ENCODE results near the gene KRTAP10-11. TPM values are rescaled to one million over a fixed set of nuclear protein-coding genes. Genes with fewer than 3 reads are reported as not detected.
"Not testable (repeated sequence)": the region's sequence is repeated elsewhere in the genome, so short reads cannot be mapped to it uniquely, and the experiment has no call there.

Gene KRTAP10-11, protein sequence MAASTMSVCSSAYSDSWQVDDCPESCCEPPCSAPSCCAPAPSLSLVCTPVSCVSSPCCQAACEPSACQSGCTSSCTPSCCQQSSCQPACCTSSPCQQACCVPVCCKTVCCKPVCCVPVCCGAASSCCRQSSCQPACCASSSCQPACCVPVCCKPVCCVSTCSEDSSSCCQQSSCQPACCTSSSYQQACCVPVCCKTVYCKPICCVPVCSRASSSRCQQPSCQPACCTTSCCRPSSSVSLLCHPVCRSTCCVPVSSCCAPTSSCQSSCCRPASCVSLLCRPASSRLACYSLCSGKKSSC
- not detected in 2 replicates for total RNA-seq (ENCODE audit: low replicate concordance)

DNA sequence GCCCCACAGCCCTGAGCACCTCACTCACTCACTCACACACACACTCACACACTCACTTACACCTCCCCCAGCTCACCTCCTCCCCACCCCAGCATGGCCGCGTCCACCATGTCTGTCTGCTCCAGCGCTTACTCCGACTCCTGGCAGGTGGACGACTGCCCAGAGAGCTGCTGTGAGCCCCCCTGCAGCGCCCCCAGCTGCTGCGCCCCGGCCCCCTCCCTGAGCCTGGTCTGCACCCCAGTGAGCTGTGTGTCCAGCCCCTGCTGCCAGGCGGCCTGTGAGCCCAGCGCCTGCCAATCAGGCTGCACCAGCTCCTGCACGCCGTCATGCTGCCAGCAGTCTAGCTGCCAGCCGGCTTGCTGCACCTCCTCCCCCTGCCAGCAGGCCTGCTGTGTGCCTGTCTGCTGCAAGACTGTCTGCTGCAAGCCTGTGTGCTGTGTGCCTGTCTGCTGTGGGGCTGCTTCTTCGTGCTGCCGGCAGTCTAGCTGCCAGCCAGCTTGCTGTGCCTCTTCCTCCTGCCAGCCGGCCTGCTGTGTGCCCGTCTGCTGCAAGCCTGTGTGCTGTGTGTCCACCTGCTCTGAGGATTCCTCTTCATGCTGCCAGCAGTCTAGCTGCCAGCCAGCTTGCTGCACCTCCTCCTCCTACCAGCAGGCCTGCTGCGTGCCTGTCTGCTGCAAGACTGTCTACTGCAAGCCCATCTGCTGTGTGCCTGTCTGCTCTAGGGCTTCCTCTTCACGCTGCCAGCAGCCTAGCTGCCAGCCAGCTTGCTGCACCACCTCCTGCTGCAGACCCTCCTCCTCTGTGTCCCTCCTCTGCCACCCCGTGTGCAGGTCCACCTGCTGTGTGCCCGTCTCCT lies at the start of gene KRTAP10-11:
KRTAP10-11 (plus strand) TSS at position 49 of the 856 bp plus-strand sequence; CDS start at position 94, 45 bp downstream.
- not testable (repeated sequence) for H3K4me3 ChIP-seq (ENCODE audit: low read depth, low read length); DNase-seq (ENCODE audit: low read depth)

GRCh38 chr21:44598061-44598460 lies 48.2 kb upstream of the KRTAP10-11 start:
- no peak overlapping the region for H3K4me3 ChIP-seq (ENCODE audit: low read depth, low read length)
- DNase-seq (ENCODE audit: low read depth) = no peak
- TF ChIP-seq, protein P1, sequence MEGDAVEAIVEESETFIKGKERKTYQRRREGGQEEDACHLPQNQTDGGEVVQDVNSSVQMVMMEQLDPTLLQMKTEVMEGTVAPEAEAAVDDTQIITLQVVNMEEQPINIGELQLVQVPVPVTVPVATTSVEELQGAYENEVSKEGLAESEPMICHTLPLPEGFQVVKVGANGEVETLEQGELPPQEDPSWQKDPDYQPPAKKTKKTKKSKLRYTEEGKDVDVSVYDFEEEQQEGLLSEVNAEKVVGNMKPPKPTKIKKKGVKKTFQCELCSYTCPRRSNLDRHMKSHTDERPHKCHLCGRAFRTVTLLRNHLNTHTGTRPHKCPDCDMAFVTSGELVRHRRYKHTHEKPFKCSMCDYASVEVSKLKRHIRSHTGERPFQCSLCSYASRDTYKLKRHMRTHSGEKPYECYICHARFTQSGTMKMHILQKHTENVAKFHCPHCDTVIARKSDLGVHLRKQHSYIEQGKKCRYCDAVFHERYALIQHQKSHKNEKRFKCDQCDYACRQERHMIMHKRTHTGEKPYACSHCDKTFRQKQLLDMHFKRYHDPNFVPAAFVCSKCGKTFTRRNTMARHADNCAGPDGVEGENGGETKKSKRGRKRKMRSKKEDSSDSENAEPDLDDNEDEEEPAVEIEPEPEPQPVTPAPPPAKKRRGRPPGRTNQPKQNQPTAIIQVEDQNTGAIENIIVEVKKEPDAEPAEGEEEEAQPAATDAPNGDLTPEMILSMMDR (IDR thresholded peaks at IDR 0.05; ENCODE audit: insufficient read depth, low read length) = no peak

GRCh38 chr21:44599264-44600029 lies 46.8 kb upstream of the KRTAP10-11 start:
- no peak for DNase-seq (ENCODE audit: low read depth)
- TF ChIP-seq, protein P1 (IDR thresholded peaks at IDR 0.05; ENCODE audit: insufficient read depth, low read length) = no peak
- no peak overlapping the region for H3K4me3 ChIP-seq (ENCODE audit: low read depth, low read length)

DNA sequence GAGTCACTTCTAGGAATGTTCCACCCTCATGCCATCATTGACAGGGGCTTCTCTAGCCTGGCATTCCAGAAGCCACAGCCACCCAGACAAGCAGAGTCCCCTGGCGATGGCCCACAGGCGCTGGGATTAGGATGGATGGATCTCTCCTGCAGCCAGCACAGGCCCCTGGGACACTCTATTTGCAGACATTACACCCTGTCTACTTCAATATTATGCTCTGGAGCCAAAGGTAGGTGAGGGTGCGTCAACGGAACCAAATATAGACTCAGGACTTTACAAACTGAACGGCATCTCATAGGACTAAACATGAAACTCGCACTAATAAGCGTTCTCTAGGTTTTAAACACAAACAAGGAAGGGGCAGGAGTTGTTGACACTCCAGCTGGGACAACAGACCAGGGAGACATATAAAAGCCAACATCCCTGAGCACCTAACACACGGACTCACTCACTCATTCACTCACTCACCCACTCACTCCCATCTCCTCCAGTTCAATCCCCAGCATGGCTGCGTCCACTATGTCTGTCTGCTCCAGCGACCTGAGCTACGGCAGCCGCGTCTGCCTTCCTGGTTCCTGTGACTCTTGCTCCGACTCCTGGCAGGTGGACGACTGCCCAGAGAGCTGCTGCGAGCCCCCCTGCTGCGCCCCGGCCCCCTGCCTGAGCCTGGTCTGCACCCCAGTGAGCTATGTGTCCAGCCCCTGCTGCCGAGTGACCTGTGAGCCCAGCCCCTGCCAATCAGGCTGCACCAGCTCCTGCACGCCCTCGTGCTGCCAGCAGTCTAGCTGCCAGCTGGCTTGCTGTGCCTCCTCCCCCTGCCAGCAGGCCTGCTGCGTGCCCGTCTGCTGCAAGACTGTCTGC lies 45.9 kb upstream of the KRTAP10-11 start, which contains the start of gene KRTAP10-7:
KRTAP10-7 (plus strand) TSS at position 480 of the 861 bp plus-strand sequence; CDS start at position 505, 25 bp downstream.
- not testable (repeated sequence) for DNase-seq (ENCODE audit: low read depth)

DNA sequence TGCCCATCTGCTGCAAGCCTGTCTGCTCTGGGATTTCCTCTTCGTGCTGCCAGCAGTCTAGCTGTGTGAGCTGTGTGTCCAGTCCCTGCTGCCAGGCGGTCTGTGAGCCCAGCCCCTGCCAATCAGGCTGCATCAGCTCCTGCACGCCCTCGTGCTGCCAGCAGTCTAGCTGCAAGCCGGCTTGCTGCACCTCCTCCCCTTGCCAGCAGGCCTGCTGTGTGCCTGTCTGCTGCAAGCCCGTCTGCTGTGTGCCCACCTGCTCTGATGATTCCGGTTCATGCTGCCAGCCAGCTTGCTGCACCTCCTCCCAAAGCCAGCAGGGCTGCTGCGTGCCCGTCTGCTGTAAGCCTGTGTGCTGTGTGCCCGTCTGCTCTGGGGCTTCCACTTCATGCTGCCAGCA lies 45.1 kb upstream of the KRTAP10-11 start:
- DNase-seq (ENCODE audit: low read depth); H3K4me3 ChIP-seq (ENCODE audit: low read depth, low read length): not testable (repeated sequence)

More for the DNA sequence above, 45.9 kb upstream of the KRTAP10-11 start, which contains the start of gene KRTAP10-7:
- H3K4me3 ChIP-seq (ENCODE audit: low read depth, low read length) = not testable (repeated sequence)

DNA sequence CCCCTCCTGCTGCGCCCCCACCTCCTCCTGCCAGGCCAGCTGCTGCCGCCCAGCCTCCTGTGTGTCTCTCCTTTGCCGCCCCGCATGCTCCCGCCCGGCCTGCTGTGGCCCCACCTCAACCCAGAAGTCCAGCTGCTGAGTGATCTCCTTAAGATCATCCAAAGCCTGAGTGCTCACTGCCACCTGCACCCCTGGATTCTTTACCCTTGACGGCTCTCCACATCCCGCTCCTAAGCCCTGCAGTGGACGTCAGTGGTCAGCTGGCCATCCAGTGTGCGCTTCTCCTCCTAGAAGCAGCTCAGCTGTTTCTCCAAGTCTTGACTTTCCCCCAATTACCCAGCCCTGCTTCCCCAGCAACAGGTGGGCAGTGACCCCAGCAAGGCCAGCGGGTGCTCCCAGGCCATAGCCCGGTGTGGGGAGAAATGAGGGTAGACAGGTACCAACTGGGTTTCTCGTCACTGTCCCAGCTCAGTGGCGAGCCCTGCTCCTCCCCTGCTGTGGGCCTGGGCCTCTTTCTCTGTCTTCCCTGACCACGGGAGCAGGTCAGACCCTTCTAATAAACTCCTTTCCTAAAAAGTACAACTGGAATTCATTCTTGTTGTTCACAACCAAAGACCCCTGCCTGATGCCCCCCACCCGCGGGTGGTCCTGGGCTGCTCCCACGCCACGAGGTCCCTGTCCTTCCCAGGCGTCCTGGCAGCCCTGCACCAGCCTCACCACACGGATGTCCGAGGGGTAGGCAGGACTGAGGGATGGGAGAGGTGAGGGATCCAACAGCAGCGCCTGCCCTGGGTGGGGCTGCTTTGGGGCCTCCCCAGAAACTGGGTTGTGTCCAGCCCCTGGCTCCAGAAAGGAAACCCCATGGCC lies 44.4 kb upstream of the KRTAP10-11 start:
- TF ChIP-seq, protein P1 (IDR thresholded peaks at IDR 0.05; ENCODE audit: insufficient read depth, low read length) = no peak
- DNase-seq (ENCODE audit: low read depth) = no peak

GRCh38 chr21:44602463-44602850 lies 43.8 kb upstream of the KRTAP10-11 start:
- H3K4me3 ChIP-seq (ENCODE audit: low read depth, low read length) = no peak overlapping the region
- TF ChIP-seq, protein P1 (IDR thresholded peaks at IDR 0.05; ENCODE audit: insufficient read depth, low read length) = no peak
- no peak for DNase-seq (ENCODE audit: low read depth)

More for the DNA sequence above, 44.4 kb upstream of the KRTAP10-11 start:
- H3K4me3 ChIP-seq (ENCODE audit: low read depth, low read length) = no peak overlapping the region

Data from fibroblast of the aortic adventitia (primary cell).